ENCODE results near the gene GJA5. TPM values are rescaled to one million over a fixed set of nuclear protein-coding genes. Genes with fewer than 3 reads are reported as not detected.
A peak's percentile ranks its signal among the peaks of the same experiment; 100 is the strongest.

The GJA5 gene
- total RNA-seq (16.3 TPM), polyA plus RNA-seq (14.9 TPM)

DNA sequence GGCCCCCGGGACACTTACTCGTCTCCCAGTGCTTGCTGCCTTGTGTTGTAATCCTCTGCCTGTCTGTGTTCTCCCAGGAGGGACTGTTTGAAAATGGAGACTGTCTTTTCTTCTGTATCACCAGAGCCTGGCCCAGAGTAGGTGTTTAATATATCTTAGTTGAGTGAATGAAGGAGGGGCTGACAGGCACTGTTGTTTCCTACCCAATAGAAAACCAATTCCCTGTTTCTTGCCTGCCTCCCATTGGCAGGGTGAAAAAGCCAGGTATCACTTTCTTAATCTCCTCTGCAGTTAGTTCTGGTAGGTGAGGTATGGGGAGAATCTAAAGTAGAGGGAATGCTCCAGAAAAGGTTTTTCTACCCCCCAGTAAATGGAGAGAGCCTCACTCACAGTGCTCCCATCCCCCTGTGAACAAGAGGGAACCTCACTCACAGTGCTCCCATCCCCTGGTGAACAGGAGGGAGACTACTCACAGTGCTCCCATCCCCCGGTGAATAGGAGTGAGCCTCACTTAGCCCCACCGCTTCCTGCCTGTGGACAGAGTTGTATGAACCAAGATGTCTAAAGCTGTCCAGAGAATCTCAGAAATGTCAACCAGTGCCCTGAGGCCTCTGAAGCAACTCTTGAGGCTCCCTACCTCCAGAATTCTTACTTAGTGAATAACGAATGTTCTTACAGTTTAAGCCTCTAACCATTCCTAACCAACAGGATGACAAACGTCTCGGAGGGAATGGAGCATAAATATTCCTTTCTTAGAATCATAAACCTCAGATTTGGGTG is at the start of gene GJA5:
Gene GJA5, minus strand, starts transcription at position 122 of the 780 bp plus-strand sequence. CDS start 1,364 bp downstream, outside the sequence.
- H3K4me3 ChIP-seq (ENCODE audit: low read depth, low read length): no peak within 1 kb of the TSS
- no peak within 1 kb of the TSS for H3K27ac ChIP-seq (ENCODE audit: low read depth)
- no peak for DNase-seq (ENCODE audit: extremely low spot score)
- H3K36me3 ChIP-seq (ENCODE audit: insufficient read depth): no peaks in the 10 kb centered on the region
- 82% methylated on average over 7 of the region's 7 CpGs for WGBS
- H3K4me1 ChIP-seq (ENCODE audit: insufficient read depth): no peaks in the 10 kb centered on the region

DNA sequence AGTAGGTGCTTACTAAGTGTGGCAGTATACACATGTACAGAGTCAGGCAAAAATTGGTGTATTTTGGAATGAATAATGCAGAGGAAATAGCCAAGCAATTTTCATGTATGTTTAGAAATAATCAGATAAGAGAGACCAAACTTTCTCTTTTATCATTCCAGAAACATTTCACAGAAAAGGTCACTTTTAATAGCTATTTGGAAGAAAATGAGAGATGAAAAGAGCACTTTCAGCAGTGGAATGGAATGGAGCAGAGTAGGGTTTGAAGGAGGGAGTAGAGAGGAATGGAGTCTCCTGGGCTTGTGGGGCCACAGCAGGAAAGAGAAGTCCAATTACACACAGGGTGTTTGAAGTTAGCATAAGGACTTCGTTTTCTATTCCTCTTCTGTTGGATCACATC is 48.8 kb upstream of the GJA5 start:
- 57% methylated on average over 1 of the region's 1 CpG for WGBS
- Histone ChIP-seq H3K36me3 (ENCODE audit: insufficient read depth) (no peaks in the 10 kb centered on the region), H3K4me1 (ENCODE audit: insufficient read depth) (no peaks in the 10 kb centered on the region), H3K27ac (ENCODE audit: low read depth) (no peak overlapping the region), H3K4me3 (ENCODE audit: low read depth, low read length) (no peak overlapping the region)
- DNase-seq (ENCODE audit: extremely low spot score): no peak

DNA sequence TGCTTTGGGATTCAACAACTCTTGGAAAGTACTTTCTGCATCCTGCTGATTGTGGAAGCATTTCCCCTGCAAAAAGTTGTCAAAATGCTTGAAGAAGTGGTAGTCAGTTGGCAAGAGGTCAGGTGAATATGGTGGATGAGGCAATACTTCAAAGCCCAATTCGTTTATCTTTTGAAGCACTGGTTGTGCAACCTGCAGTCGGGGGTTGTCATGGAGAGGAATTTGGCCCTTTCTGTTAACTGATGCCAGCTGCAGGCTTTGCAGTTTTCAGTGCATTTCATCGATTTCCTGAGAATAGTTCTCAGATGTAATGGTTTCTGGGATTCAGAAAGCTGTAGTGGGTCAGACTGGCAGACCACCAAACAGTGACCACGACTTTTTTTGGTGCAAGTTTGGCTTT is 47.6 kb upstream of the GJA5 start:
- Histone ChIP-seq H3K4me3 (ENCODE audit: low read depth, low read length) (no peak overlapping the region), H3K4me1 (ENCODE audit: insufficient read depth) (no peaks in the 10 kb centered on the region), H3K27ac (ENCODE audit: low read depth) (no peak overlapping the region), H3K36me3 (ENCODE audit: insufficient read depth) (no peaks in the 10 kb centered on the region)
- WGBS: 35% methylated on average over 4 of the region's 4 CpGs
- DNase-seq (ENCODE audit: extremely low spot score): no peak

DNA sequence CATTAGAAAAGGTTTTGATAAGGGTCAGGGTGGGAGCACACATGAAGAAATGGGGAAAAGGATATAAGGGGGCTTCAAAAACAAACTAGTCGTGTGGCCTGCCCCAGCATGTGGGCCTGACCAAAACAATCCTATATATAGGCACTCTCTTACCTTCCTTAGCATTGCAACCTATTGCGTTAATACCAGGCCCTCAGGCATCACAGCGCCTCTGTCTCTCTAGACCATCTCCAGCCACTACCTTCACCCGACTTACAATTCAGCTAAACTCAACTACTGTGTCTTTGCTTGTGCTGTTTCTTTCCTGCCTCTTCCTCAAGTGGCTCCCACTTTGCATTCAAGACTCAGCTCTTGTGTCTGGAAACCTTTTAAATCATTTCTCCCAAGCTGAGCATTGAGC is 47.0 kb upstream of the GJA5 start:
- no peak for DNase-seq (ENCODE audit: extremely low spot score)
- no peak overlapping the region for H3K27ac ChIP-seq (ENCODE audit: low read depth)
- H3K4me1 ChIP-seq (ENCODE audit: insufficient read depth): no peaks in the 10 kb centered on the region
- no peak overlapping the region for H3K4me3 ChIP-seq (ENCODE audit: low read depth, low read length)
- no peaks in the 10 kb centered on the region for H3K36me3 ChIP-seq (ENCODE audit: insufficient read depth)
- WGBS: 86% methylated on average over 4 of the region's 4 CpGs

DNA sequence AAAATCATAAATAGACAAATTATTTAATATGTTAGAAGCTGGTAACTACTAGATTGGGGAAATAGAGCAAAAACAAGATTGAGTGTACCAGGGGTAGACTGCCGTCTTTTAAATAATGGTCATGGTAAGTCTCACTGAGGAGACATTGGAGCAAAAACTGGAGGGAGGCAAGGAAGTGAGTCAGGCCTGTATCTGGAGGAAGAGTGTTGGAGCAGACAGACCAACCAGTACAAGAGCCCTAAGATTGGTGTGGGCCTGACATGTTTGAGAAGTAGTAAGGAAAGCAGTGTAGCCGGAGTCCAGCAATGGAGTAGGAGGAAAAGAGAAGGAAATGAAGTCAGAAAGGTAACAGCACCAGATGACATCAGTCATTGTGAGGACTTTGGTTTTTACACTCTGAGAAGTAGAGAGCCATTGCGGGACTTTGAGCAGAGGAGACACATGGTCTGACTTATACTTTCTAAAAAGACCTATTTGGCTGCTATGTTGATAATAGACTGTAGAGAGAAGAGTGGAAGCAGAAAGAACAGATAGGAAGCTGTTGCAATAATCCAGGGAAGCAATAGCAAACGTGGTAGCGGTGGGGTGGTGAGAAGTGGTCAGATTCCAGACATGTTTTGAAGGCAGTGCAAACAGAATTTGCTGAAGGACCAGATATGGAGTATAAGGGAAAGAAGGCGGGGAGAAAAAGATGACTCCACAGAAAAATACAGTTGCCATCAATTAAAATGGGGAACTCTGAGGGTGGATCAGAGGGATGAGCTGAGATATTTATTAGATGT is 44.7 kb upstream of the GJA5 start:
- 84% methylated on average over 6 of the region's 6 CpGs for WGBS
- no peak for DNase-seq (ENCODE audit: extremely low spot score)
- no peak overlapping the region for H3K4me3 ChIP-seq (ENCODE audit: low read depth, low read length)
- H3K4me1 ChIP-seq (ENCODE audit: insufficient read depth): no peaks in the 10 kb centered on the region
- H3K27ac ChIP-seq (ENCODE audit: low read depth): no peak overlapping the region
- no peaks in the 10 kb centered on the region for H3K36me3 ChIP-seq (ENCODE audit: insufficient read depth)

DNA sequence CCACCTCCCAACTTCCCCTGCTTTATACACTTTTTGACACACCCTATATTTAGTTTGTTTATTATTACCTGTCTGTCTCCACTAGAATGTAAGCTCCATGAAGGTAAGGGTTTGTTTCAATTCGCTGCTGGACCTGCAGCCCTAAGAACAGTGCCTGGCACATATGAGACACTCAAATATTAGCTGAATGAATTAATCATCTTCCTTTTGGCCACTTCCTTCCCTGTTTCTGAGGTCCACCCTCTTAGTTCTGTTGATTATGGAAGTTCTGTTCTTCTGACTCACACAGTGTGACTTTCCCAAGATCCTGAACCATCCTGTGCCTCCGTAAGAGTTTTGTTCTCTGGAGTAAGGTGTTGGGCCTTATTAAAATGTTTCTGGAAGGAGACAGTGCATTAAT is 40.4 kb upstream of the GJA5 start:
- no peak overlapping the region for H3K27ac ChIP-seq (ENCODE audit: low read depth)

DNA sequence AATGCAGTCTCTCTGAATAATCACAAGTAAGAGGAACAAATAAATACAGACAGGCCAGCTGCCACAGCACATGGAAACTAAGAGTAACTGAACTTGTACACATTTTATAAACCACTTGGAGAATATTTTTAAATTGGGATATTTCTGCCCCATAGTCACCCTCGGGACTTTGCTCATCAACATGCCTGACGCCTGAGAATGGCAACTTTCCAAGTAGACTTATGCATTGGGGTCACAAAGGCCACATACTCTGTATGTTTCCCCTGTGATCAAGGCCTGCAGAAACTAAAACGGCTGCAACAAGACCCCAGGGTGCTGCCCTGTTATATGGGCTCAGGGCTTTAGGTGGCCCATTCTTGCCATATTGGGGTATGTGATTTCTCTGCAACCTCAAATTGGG is 38.3 kb upstream of the GJA5 start:
- no peaks in the 10 kb centered on the region for H3K36me3 ChIP-seq (ENCODE audit: insufficient read depth)
- H3K27ac ChIP-seq (ENCODE audit: low read depth): no peak overlapping the region
- no peak for DNase-seq (ENCODE audit: extremely low spot score)
- no peak overlapping the region for H3K4me3 ChIP-seq (ENCODE audit: low read depth, low read length)
- H3K4me1 ChIP-seq (ENCODE audit: insufficient read depth): no peaks in the 10 kb centered on the region
- WGBS: 54% methylated on average over 3 of the region's 3 CpGs

More for the DNA sequence above, 40.4 kb upstream of the GJA5 start:
- Histone ChIP-seq H3K4me3 (ENCODE audit: low read depth, low read length) (no peak overlapping the region), H3K36me3 (ENCODE audit: insufficient read depth) (no peaks in the 10 kb centered on the region), H3K4me1 (ENCODE audit: insufficient read depth) (no peaks in the 10 kb centered on the region)
- DNase-seq (ENCODE audit: extremely low spot score): no peak
- 92% methylated on average over 2 of the region's 2 CpGs for WGBS

DNA sequence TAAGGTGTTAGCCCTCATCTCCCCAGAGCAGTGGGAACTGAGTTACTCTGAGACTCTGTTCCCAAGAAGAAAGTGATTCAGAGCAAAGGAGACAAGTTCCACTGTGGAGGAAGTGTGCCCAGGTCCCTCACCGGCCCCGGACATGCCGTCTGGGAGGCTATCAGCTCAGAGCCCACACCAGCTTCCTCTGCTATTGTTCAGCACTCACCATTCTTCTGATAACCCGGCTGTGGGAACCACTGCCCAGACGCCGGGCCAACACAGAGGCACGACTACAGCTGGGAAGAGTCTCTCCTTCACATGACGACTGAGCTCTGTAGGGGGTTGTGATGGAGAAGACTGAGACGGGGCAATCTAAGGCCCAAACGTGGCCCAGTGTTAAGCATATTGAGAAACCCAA is 34.2 kb upstream of the GJA5 start:
- DNase-seq (ENCODE audit: extremely low spot score): no peak
- Histone ChIP-seq H3K4me3 (ENCODE audit: low read depth, low read length) (no peak overlapping the region), H3K4me1 (ENCODE audit: insufficient read depth) (no peaks in the 10 kb centered on the region), H3K36me3 (ENCODE audit: insufficient read depth) (no peaks in the 10 kb centered on the region), H3K27ac (ENCODE audit: low read depth) (no peak overlapping the region)
- WGBS: 64% methylated on average over 10 of the region's 10 CpGs

DNA sequence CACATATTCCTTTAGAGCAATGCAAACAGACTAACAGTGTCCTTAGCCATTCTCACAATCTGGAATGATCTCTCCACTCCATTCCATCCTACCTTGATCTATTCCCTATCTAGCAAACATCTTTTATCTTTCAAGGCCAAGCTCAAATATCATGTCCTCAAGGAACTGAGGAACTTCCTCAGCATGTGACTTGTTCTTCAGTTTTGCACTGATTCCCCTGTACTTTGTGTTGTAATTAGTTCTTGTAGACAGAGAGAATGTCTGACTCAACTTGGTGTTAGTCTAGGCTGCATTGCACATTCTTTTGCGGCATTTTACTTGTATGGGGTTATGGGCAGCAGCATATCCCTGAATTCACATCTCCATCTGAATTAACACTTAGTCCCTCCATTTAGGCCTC is 31.5 kb upstream of the GJA5 start:
- 96% methylated on average over 1 of the region's 1 CpG for WGBS

DNA sequence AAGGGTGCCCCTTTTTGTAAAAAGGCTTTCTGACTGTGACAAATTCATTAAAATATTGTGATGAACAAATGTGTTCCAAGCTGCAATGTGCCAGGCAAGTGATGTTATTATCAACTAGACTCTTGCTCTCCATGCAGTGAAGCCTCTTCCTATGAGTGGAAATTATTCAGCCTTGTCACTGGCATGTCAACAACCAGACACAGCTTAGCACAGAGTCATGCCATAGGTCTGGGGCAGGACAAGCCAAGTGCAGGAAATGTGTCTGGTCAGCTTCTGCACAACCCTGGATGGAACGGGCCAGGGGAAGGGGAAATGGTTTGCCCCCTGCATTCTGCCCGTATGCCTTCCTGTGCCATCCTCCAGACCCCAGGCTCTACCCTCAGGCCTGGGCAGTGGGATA is 27.4 kb upstream of the GJA5 start:
- Histone ChIP-seq H3K27ac (ENCODE audit: low read depth) (no peak overlapping the region), H3K36me3 (ENCODE audit: insufficient read depth) (no peaks in the 10 kb centered on the region), H3K4me1 (ENCODE audit: insufficient read depth) (no peaks in the 10 kb centered on the region), H3K4me3 (ENCODE audit: low read depth, low read length) (no peak overlapping the region)
- 80% methylated on average over 2 of the region's 2 CpGs for WGBS
- no peak for DNase-seq (ENCODE audit: extremely low spot score)

More for the DNA sequence above, 31.5 kb upstream of the GJA5 start:
- Histone ChIP-seq H3K4me3 (ENCODE audit: low read depth, low read length) (no peak overlapping the region), H3K36me3 (ENCODE audit: insufficient read depth) (no peaks in the 10 kb centered on the region), H3K27ac (ENCODE audit: low read depth) (no peak overlapping the region), H3K4me1 (ENCODE audit: insufficient read depth) (no peaks in the 10 kb centered on the region)
- no peak for DNase-seq (ENCODE audit: extremely low spot score)

DNA sequence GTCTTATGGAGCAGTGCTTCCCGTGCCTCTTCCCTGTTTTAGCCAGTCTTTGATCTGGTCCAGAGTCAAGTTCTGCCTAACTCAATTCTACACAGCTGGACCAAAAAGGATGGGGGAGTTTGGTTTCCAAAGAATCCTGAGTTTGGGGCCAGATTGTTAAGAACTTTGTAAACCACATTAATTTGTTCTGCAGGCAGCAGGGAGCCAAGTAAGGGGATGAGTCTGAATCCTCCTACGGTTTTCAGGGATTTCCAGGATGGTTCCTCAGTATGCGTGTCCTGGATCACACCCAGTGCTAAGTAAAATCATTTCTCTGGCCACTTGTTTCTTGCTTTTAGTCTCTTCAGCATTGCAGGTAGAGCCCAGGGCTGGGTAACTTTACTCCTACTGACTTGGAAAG is 26.1 kb upstream of the GJA5 start:
- peak; percentile 46 for DNase-seq (ENCODE audit: extremely low spot score)
- Histone ChIP-seq H3K4me1 (ENCODE audit: insufficient read depth) (no peaks in the 10 kb centered on the region), H3K27ac (ENCODE audit: low read depth) (no peak overlapping the region), H3K36me3 (ENCODE audit: insufficient read depth) (no peaks in the 10 kb centered on the region), H3K4me3 (ENCODE audit: low read depth, low read length) (no peak overlapping the region)
- WGBS: 43% methylated on average over 3 of the region's 3 CpGs

DNA sequence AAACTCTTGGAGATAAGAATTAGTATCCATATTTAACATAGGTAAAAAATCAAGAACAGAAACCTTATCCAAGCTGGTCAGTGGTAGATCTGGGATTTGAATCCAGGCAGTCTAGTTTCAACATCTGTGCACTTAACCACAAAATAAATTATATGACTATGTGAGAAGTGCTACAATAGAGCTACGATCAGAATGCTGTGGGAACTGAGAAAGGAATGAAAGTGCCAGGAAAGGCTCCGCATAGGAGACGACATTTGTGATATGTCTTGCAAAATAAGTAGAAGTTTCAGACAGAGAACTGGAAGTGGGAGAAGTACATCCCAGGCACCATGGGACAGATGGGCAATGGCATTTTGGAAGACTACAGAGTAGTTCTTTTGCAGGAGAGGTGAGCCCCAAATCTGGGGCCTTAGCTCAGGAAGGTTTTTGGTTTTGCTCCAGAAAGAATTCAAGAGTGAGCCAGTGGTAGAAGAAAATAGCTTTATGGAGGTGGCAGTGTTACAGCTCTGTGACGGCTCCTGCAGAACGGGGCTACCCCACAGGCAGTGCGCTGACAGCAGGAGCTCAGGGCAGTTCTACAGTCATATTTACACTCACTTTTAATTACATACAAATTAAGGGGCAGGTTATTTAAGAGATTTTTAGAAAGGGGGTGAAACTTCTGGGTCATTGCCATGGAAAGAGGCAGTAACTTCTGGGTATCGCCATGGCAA is 25.5 kb upstream of the GJA5 start:
- no peaks in the 10 kb centered on the region for H3K36me3 ChIP-seq (ENCODE audit: insufficient read depth)
- H3K27ac ChIP-seq (ENCODE audit: low read depth): no peak overlapping the region
- DNase-seq (ENCODE audit: extremely low spot score): no peak
- 77% methylated on average over 7 of the region's 7 CpGs for WGBS
- H3K4me1 ChIP-seq (ENCODE audit: insufficient read depth): no peaks in the 10 kb centered on the region
- H3K4me3 ChIP-seq (ENCODE audit: low read depth, low read length): no peak overlapping the region

DNA sequence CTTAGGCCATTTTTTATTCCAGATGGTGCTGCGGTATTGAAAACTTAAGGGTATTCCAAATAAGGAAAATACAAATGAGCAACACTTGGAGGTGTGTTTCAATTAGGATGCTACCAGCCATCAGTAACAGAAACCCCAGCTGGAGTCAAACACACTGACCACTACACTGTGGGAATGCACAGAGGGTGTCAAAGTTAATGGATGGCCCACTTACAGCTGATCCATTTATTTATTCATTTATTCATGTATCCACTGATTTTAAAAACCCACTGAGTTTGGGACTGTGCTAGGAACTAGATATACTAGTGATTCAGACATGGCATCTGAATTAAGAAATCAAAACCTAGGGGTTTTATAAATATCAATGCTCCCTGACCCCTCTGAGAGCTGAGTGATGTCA is 24.5 kb upstream of the GJA5 start:
- no peak for DNase-seq (ENCODE audit: extremely low spot score)
- WGBS: 95% methylated on average over 1 of the region's 1 CpG

DNA sequence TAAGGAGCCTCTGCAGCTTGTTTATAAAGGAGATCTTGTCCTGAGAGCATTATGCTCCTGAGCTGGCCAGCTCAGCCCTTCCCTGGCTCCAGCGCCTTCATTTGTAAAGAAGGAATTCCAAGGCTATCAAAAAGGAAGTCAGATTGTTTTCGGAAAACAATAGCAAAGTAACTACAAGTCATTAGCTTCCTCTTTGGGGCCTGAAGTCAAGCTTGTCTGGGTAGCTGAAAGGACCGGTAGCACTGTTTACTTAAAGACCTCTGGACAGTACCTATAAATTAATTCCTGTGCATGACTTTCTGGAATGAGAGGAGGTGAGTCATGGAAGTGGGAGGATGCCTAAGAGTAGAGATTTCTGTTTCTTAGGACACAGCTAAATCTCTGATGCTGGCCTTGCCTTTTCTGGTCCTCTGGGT is 20.7 kb upstream of the GJA5 start:
- H3K27ac ChIP-seq (ENCODE audit: low read depth): no peak overlapping the region
- H3K36me3 ChIP-seq (ENCODE audit: insufficient read depth): no peaks in the 10 kb centered on the region
- WGBS: 39% methylated on average over 3 of the region's 3 CpGs

More for the DNA sequence above, 24.5 kb upstream of the GJA5 start:
- Histone ChIP-seq H3K36me3 (ENCODE audit: insufficient read depth) (no peaks in the 10 kb centered on the region), H3K4me3 (ENCODE audit: low read depth, low read length) (no peak overlapping the region), H3K4me1 (ENCODE audit: insufficient read depth) (no peaks in the 10 kb centered on the region), H3K27ac (ENCODE audit: low read depth) (no peak overlapping the region)

More for the DNA sequence above, 20.7 kb upstream of the GJA5 start:
- no peak overlapping the region for H3K4me3 ChIP-seq (ENCODE audit: low read depth, low read length)
- no peak for DNase-seq (ENCODE audit: extremely low spot score)
- H3K4me1 ChIP-seq (ENCODE audit: insufficient read depth): no peaks in the 10 kb centered on the region

Data from urinary bladder (tissue), 4 donors.